Bronchial epithelial cell (primary cell): Measurements from ENCODE around the gene RAD51B. TPM values are rescaled to one million over a fixed set of nuclear protein-coding genes. Genes with fewer than 3 reads are reported as not detected.
"Not testable (repeated sequence)": the region's sequence is repeated elsewhere in the genome, so short reads cannot be mapped to it uniquely, and the experiment has no call there.

Experiments
- DNase-seq: peaks from one replicate; pipeline ENCODE4 v3.0.0-alpha.2; 2010; ENCODE audit warnings: low read depth
- FAIRE-seq: peaks from 2 replicates; lab custom pipeline; 2011; peaks lifted over from hg19 to GRCh38; lab: Jason Lieb, UNC
- H3K27me3 ChIP-seq: 2 replicates; pipeline ENCODE4 v1.5.1; 2011; ENCODE audit warnings: low read length; ENCODE audit not compliant: control insufficient read depth, insufficient read depth
- H3K36me3 ChIP-seq: 2 replicates; pipeline ENCODE4 v1.5.1; 2011; ENCODE audit warnings: low read length; ENCODE audit not compliant: control insufficient read depth, insufficient read depth
- H3K4me3 ChIP-seq: 2 replicates; pipeline ENCODE4 v1.5.1; 2011; ENCODE audit warnings: mild to moderate bottlenecking, low read depth, low read length, control low read depth
- CTCF ChIP-seq: IDR thresholded peaks from 2 replicates; pipeline ENCODE4 v1.5.1; 2011; ENCODE audit warnings: mild to moderate bottlenecking, moderate library complexity, low read length, control low read depth, inconsistent platforms; ENCODE audit not compliant: insufficient read depth, severe bottlenecking
- total RNA-seq: library from RNA; depleted of rRNA; stranded (reverse); fragments of >200 nt; gene quantifications from 2 replicates; pipeline ENCODE4 v1.2.1, GENCODE V29; 2014

Gene RAD51B
- total RNA-seq, 1 donor from 2014 or later: 12.1 TPM

GRCh38 chr14:68658943-68659931 lies 839.7 kb downstream of the RAD51B start:
- no peak overlapping the region for H3K4me3 ChIP-seq
- no peak for TF ChIP-seq CTCF
- H3K27me3 ChIP-seq: no peaks in the 10 kb centered on the region
- H3K36me3 ChIP-seq: no peaks in the 10 kb centered on the region
- no peak for FAIRE-seq
- no peak for DNase-seq

- no peak overlapping the region for H3K4me3 ChIP-seq
- DNase-seq: no peak
- TF ChIP-seq CTCF: no peak
- no peaks in the 10 kb centered on the region for H3K27me3 ChIP-seq
- FAIRE-seq: no peak
- no peaks in the 10 kb centered on the region for H3K36me3 ChIP-seq
Observed at GRCh38 chr14:68660495-68660894, 840.9 kb downstream of the RAD51B start.

- no peak overlapping the region for H3K4me3 ChIP-seq
- no peaks in the 10 kb centered on the region for H3K27me3 ChIP-seq
- DNase-seq (no peak), FAIRE-seq (no peak)
- no peak for TF ChIP-seq CTCF
- no peaks in the 10 kb centered on the region for H3K36me3 ChIP-seq
Observed at GRCh38 chr14:68661226-68662225, 841.9 kb downstream of the RAD51B start.

GRCh38 chr14:68662392-68662791 lies 842.8 kb downstream of the RAD51B start:
- DNase-seq (no peak), FAIRE-seq (no peak)
- no peaks in the 10 kb centered on the region for H3K27me3 ChIP-seq
- H3K36me3 ChIP-seq: no peaks in the 10 kb centered on the region
- H3K4me3 ChIP-seq: no peak overlapping the region
- TF ChIP-seq CTCF: no peak

- DNase-seq, FAIRE-seq, H3K27me3 ChIP-seq, H3K36me3 ChIP-seq, H3K4me3 ChIP-seq: not testable (repeated sequence)
Observed at GRCh38 chr14:68662826-68663225, 843.2 kb downstream of the RAD51B start.
